HCT116 (cell line): ENCODE data around the gene PDGFA. TPM values are rescaled to one million over a fixed set of nuclear protein-coding genes. Genes with fewer than 3 reads are reported as not detected.

Experiments used
- ATAC-seq: fragments of 200-7000 bp; cut with Tn5 transposase; 2 replicates; pipeline ENCODE4 v1.9.1; 2020; ENCODE audit warnings: mild to moderate bottlenecking, moderate library complexity
- BruUV-seq: library from RNA; stranded (reverse); fragments of 400-500 nt; replicated peaks from 2 replicates; lab custom pipeline; 2021; lab: Mats Ljungman, UMichigan
- CTCF ChIA-PET: fragments of 300-600 bp; sonication (Branson Sonifier 250); formaldehyde crosslinking; loops from one replicate; lab custom pipeline; 2021; ENCODE audit warnings: antibody characterized with exemption; lab: Charles Lee
- POLR2A ChIA-PET: fragments of 300-600, 350-600 bp; sonication (Branson Sonifier 250); formaldehyde crosslinking; loops from one replicate; lab custom pipeline; 2021; ENCODE audit warnings: antibody characterized with exemption; lab: Charles Lee
- RAD21 ChIA-PET, 2 experiments: fragments of 300-600 bp; sonication (Branson Sonifier 250); formaldehyde crosslinking; loops; one replicate each; lab custom pipeline; 2023; ENCODE audit warnings: low total read pairs in 2 of 2; ENCODE audit not compliant: uncharacterized antibody in 2 of 2, unreplicated experiment in 2 of 2, low non-redundant PET in 1 of 2; lab: Charles Lee
- DNase-seq: peaks from one replicate; pipeline ENCODE4 v3.0.0-alpha.2; 2010; ENCODE audit warnings: low read depth, low spot score
- H2AFZ ChIP-seq: fragments of 200-600 bp; shearing (Covaris generic), sonication (generic); 2 replicates; pipeline ENCODE4 v1.6.1; 2017; ENCODE audit warnings: low read depth, mixed run types, mixed read lengths, antibody characterized with exemption, low read length; ENCODE audit not compliant: poor library complexity, severe bottlenecking
- H3K27ac ChIP-seq: 2 replicates; pipeline ENCODE4 v1.5.1; 2012; ENCODE audit warnings: low read depth, low read length
- H3K27me3 ChIP-seq: fragments of 200-600 bp; sonication (generic); 2 replicates; pipeline ENCODE4 v1.6.1; 2016; ENCODE audit warnings: mixed run types, low read length, mixed read lengths; ENCODE audit not compliant: insufficient read depth
- H3K36me3 ChIP-seq, 2 experiments: fragments of 200-500 bp in 1 of 2; fragments of 200-600 bp in 1 of 2; sonication (Bioruptor generic) in 1 of 2; sonication (generic) in 1 of 2; 2 replicates each; pipeline versions ENCODE4 v1.5.1 to v1.6.1; 2014 to 2016; ENCODE audit warnings: low read length in 2 of 2, inconsistent platforms in 1 of 2, mixed read lengths in 1 of 2, mixed run types in 1 of 2; ENCODE audit not compliant: insufficient read depth in 2 of 2, control insufficient read depth in 1 of 2
- H3K4me1 ChIP-seq, 2 experiments: fragments of 200-600 bp in 1 of 2; sonication (generic) in 1 of 2; 2 replicates each; pipeline versions ENCODE4 v1.5.1 to v1.6.1; 2012 to 2017; ENCODE audit warnings: low read length in 2 of 2, inconsistent platforms in 1 of 2, mild to moderate bottlenecking in 1 of 2, mixed read lengths in 1 of 2, mixed run types in 1 of 2, moderate library complexity in 1 of 2; ENCODE audit not compliant: insufficient read depth in 2 of 2, control insufficient read depth in 1 of 2
- H3K4me2 ChIP-seq: fragments of 200-600 bp; sonication (generic); 2 replicates; pipeline ENCODE4 v1.6.1; 2017; ENCODE audit warnings: mixed run types, low read length, mixed read lengths
- H3K4me3 ChIP-seq, 2 experiments: fragments of 200-600 bp in 1 of 2; sonication (generic) in 1 of 2; replicated peaks in 1 of 2; 2 replicates each; pipeline ENCODE4 v1.5.1; 2011 to 2016; ENCODE audit warnings: low read length in 2 of 2, control low read depth in 1 of 2, low read depth in 1 of 2, mild to moderate bottlenecking in 1 of 2, mixed read lengths in 1 of 2, mixed run types in 1 of 2
- H3K79me2 ChIP-seq: fragments of 200-600 bp; sonication (generic); 2 replicates; pipeline ENCODE4 v1.6.1; 2017; ENCODE audit warnings: mild to moderate bottlenecking, mixed run types, low read length, moderate library complexity, mixed read lengths; ENCODE audit not compliant: insufficient read depth
- H3K9ac ChIP-seq: fragments of 200-600 bp; sonication (generic); 2 replicates; pipeline ENCODE4 v1.6.1; 2016; ENCODE audit warnings: low read length, mixed read lengths
- H3K9me2 ChIP-seq: fragments of 200-600 bp; sonication (generic), shearing (Covaris generic); 2 replicates; pipeline ENCODE4 v1.6.1; 2017; ENCODE audit warnings: mixed run types, mild to moderate bottlenecking, moderate library complexity; ENCODE audit not compliant: insufficient read depth
- H3K9me3 ChIP-seq, 2 experiments: fragments of 200-500 bp in 1 of 2; fragments of 200-600 bp in 1 of 2; sonication (Bioruptor generic) in 1 of 2; sonication (generic) in 1 of 2; 2 replicates each; pipeline ENCODE4 v1.6.1; 2014 to 2017; ENCODE audit warnings: low read length in 2 of 2, mixed read lengths in 2 of 2, inconsistent platforms in 1 of 2, low read depth in 1 of 2, mild to moderate bottlenecking in 1 of 2, mixed run types in 1 of 2, moderate library complexity in 1 of 2; ENCODE audit not compliant: control insufficient read depth in 1 of 2, insufficient read depth in 1 of 2
- H4K20me1 ChIP-seq: fragments of 200-600 bp; sonication (generic), shearing (Covaris generic); 2 replicates; pipeline ENCODE4 v1.6.1; 2017; ENCODE audit warnings: mixed run types, mild to moderate bottlenecking, moderate library complexity; ENCODE audit not compliant: insufficient read depth
- POLR2AphosphoS5 ChIP-seq: IDR thresholded peaks from 2 replicates; pipeline ENCODE4 v1.6.1; 2011; ENCODE audit warnings: mild to moderate bottlenecking, low read depth, low read length, moderate library complexity
- TCF7L2 ChIP-seq: IDR thresholded peaks from 2 replicates; pipeline ENCODE4 v1.7.0; 2011; ENCODE audit warnings: borderline replicate concordance, inconsistent platforms; ENCODE audit not compliant: insufficient read depth, insufficient read length; ENCODE audit errors: extremely low read depth
- ZNF274 ChIP-seq: fragments of 200-500 bp; sonication (Bioruptor generic); IDR thresholded peaks from 2 replicates; pipeline ENCODE4 v1.6.1; 2014; ENCODE audit warnings: mild to moderate bottlenecking, low read depth, low read length, inconsistent platforms
- intact Hi-C: fragments of 100-400 bp; cut with micrococcal nuclease; formaldehyde crosslinking; loops from 2 replicates; pipeline ENCODE4 v1.10.0; 2022
- total RNA-seq: library from RNA; stranded (reverse); gene quantifications from one replicate; pipeline ENCODE4 v1.2.1, GENCODE V29; 2021; ENCODE audit not compliant: unreplicated experiment
- TF ChIP-seq, protein P1 (sequence below): IDR thresholded peaks from 2 replicates; pipeline ENCODE4 v1.6.1; 2012; ENCODE audit warnings: low read depth

PDGFA gene
- total RNA-seq, 1 experiment from 2014 or later: 44.7 TPM

DNA sequence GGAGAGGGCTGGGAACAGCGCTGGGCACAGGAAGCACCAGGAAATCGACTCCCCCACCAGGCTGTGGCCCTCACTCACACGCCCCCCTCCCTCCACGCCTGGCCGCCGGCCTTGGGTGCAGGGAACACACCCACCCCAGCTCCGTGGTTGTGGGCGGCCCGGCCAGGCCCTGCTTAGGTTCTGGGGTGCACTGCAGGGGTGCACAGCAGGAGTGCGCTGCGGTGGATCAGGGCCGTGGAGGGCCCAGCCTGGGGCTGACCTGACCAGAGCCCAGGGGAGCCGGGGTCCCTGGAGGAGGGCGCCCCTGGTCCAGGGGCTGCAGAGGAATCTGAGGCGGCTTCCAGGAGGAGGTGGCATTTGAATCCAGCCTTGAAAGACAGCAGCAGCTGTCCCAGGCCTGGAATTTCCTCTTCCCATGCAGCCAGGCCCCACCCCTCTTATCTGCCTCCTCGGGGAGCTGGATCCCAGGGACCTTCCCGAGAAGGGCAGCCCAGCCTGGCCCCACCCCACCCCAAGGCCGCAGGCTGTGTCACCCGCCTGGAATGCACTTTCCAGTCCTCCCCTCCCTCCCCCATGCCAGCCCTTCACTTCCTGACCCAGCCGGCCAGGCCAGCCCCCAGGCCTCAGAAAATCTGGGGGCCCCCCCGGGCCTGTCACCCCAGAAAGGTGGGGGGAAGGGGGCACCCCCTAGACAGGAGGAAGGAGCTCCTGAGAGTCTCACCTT, 18.4 kb upstream of the PDGFA start:
- POLR2A ChIA-PET: interaction anchor here (0.9 to 1.3 kb wide), 2 partner anchors 20 to 103 kb away, joined by 3 to 4 read pairs; no protein-coding TSS in a partner anchor
- Histone ChIP-seq H3K9ac (peak overlapping the region; percentile 87), H3K4me3 (peak overlapping the region; percentile 51 to 61), H4K20me1 (no peaks in the 10 kb centered on the region), H3K4me1 (peaks cover 37 to 56% of the 10 kb centered on the region in 2 experiments)
- DNase-seq: peak; percentile 83
- intact Hi-C loops: loop anchor here (2.0 to 5.0 kb wide), 2 partner anchors 15 to 104 kb away; no protein-coding TSS in a partner anchor
- TF ChIP-seq ZNF274: no peak
- peak; percentile 25 for TF ChIP-seq TCF7L2
- peak; percentile 66 for TF ChIP-seq POLR2AphosphoS5
- TF ChIP-seq, protein P1, sequence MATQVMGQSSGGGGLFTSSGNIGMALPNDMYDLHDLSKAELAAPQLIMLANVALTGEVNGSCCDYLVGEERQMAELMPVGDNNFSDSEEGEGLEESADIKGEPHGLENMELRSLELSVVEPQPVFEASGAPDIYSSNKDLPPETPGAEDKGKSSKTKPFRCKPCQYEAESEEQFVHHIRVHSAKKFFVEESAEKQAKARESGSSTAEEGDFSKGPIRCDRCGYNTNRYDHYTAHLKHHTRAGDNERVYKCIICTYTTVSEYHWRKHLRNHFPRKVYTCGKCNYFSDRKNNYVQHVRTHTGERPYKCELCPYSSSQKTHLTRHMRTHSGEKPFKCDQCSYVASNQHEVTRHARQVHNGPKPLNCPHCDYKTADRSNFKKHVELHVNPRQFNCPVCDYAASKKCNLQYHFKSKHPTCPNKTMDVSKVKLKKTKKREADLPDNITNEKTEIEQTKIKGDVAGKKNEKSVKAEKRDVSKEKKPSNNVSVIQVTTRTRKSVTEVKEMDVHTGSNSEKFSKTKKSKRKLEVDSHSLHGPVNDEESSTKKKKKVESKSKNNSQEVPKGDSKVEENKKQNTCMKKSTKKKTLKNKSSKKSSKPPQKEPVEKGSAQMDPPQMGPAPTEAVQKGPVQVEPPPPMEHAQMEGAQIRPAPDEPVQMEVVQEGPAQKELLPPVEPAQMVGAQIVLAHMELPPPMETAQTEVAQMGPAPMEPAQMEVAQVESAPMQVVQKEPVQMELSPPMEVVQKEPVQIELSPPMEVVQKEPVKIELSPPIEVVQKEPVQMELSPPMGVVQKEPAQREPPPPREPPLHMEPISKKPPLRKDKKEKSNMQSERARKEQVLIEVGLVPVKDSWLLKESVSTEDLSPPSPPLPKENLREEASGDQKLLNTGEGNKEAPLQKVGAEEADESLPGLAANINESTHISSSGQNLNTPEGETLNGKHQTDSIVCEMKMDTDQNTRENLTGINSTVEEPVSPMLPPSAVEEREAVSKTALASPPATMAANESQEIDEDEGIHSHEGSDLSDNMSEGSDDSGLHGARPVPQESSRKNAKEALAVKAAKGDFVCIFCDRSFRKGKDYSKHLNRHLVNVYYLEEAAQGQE: no peak
- TF ChIP-seq, all 23 proteins: peak for 2
- Histone ChIP-seq H3K79me2 (no peaks in the 10 kb centered on the region), H3K27me3 (no peaks in the 10 kb centered on the region), H2AFZ (no peak overlapping the region), H3K4me2 (peak overlapping the region; percentile 96), H3K9me2 (no peaks in the 10 kb centered on the region), H3K9me3 (no peaks in the 10 kb centered on the region), H3K27ac (peak overlapping the region; percentile 100), H3K36me3 (no peaks in the 10 kb centered on the region)
- ChIA-PET CTCF (no interaction called here), RAD21 (no interaction called here)
- peak; percentile 75 for ATAC-seq
- no TSS peak for BruUV-seq
